GM21526 (cell line): ENCODE measurements around the gene PIK3R1.

ENCODE experiments used
- ATAC-seq: cut with Tn5 transposase; IDR thresholded peaks from one replicate; pipeline ENCODE4 v1.9.1; 2021; ENCODE audit warnings: moderate library complexity; ENCODE audit not compliant: unreplicated experiment, low FRiP score

Gene PIK3R1

GRCh38 chr5:68345171-68345570 lies 129.6 kb downstream of the PIK3R1 start:
- ATAC-seq = no peak

GRCh38 chr5:68345582-68345981 lies 130.0 kb downstream of the PIK3R1 start:
- no peak for ATAC-seq

- ATAC-seq = no peak
Measured at GRCh38 chr5:68347536-68347935, 132.0 kb downstream of the PIK3R1 start.

GRCh38 chr5:68348447-68349222 lies 133.1 kb downstream of the PIK3R1 start:
- ATAC-seq = no peak

GRCh38 chr5:68350176-68350575 lies 134.6 kb downstream of the PIK3R1 start:
- no peak for ATAC-seq
